HEK293 (cell line): ENCODE measurements around the gene RSPH1.

ENCODE experiments used
- CTCF ChIP-seq: fragments of 450-650 bp; formaldehyde crosslinking; IDR thresholded peaks from 2 replicates; pipeline ENCODE4 v1.5.1; 2016; ENCODE audit warnings: missing biosample characterization, missing genetic modification characterization
- KLF8 ChIP-seq: fragments of 450-650 bp; formaldehyde crosslinking; IDR thresholded peaks from 2 replicates; pipeline ENCODE4 v1.5.1; 2016; ENCODE audit warnings: missing biosample characterization, missing genetic modification characterization
- PBX3 ChIP-seq: sonication (generic); formaldehyde crosslinking; IDR thresholded peaks from 2 replicates; pipeline ENCODE4 v1.8.1; 2022; ENCODE audit warnings: mild to moderate bottlenecking, moderate library complexity, missing genetic modification reagents
- PRDM10 ChIP-seq: fragments of 450-650 bp; formaldehyde crosslinking; IDR thresholded peaks from 2 replicates; pipeline ENCODE4 v1.5.1; 2016; ENCODE audit warnings: missing biosample characterization, missing genetic modification characterization
- PRDM6 ChIP-seq: fragments of 450-650 bp; formaldehyde crosslinking; IDR thresholded peaks from 2 replicates; pipeline ENCODE4 v1.5.1; 2017; ENCODE audit warnings: missing biosample characterization, missing genetic modification characterization
- SP7 ChIP-seq: fragments of 450-650 bp; formaldehyde crosslinking; IDR thresholded peaks from 2 replicates; pipeline ENCODE4 v1.5.1; 2016; ENCODE audit warnings: missing biosample characterization, missing genetic modification characterization
- ZBTB1 ChIP-seq: fragments of 450-650 bp; formaldehyde crosslinking; IDR thresholded peaks from 2 replicates; pipeline ENCODE4 v1.5.1; 2016; ENCODE audit warnings: missing biosample characterization, missing genetic modification characterization
- ZBTB48 ChIP-seq: fragments of 450-650 bp; formaldehyde crosslinking; IDR thresholded peaks from 2 replicates; pipeline ENCODE4 v1.5.1; 2016; ENCODE audit warnings: missing biosample characterization, missing genetic modification characterization
- ZFHX2 ChIP-seq: fragments of 450-650 bp; formaldehyde crosslinking; conservative IDR thresholded peaks from 2 replicates; pipeline ENCODE4 v1.5.1; 2016; ENCODE audit warnings: missing biosample characterization, missing genetic modification characterization
- ZNF174 ChIP-seq: fragments of 450-650 bp; formaldehyde crosslinking; IDR thresholded peaks from 2 replicates; pipeline ENCODE4 v1.5.0; 2017; ENCODE audit warnings: missing biosample characterization, mild to moderate bottlenecking, missing genetic modification characterization
- ZNF274 ChIP-seq, 2 experiments: fragments of 200-500 bp in 1 of 2; fragments of 450-650 bp in 1 of 2; sonication (Bioruptor generic) in 1 of 2; formaldehyde crosslinking in 1 of 2; IDR thresholded peaks; 2 replicates each; pipeline versions ENCODE4 v1.5.1 to v1.6.1; 2014 to 2016; ENCODE audit warnings: borderline replicate concordance in 1 of 2, inconsistent platforms in 1 of 2, low read length in 1 of 2, missing biosample characterization in 1 of 2, missing genetic modification characterization in 1 of 2
- ZNF416 ChIP-seq: fragments of 450-650 bp; formaldehyde crosslinking; IDR thresholded peaks from 2 replicates; pipeline ENCODE4 v1.5.1; 2016; ENCODE audit warnings: missing biosample characterization, missing genetic modification characterization
- ZNF529 ChIP-seq: fragments of 450-650 bp; formaldehyde crosslinking; IDR thresholded peaks from 2 replicates; pipeline ENCODE4 v1.5.1; 2017; ENCODE audit warnings: missing genetic modification characterization, missing biosample characterization; ENCODE audit not compliant: insufficient replicate concordance
- ZNF830 ChIP-seq: fragments of 450-650 bp; IDR thresholded peaks from 2 replicates; pipeline ENCODE4 v1.5.0; 2018; ENCODE audit warnings: missing biosample characterization, missing genetic modification characterization, low read depth, mild to moderate bottlenecking, moderate library complexity

- no peak for TF ChIP-seq KLF8
- no peak for TF ChIP-seq CTCF (tag by site-specific recombination)
- TF ChIP-seq ZFHX2 (tag by site-specific recombination), result no peak
- TF ChIP-seq ZNF830 (tag by site-specific recombination), result no peak
- TF ChIP-seq PRDM10, result no peak
- no peak for TF ChIP-seq PRDM6
- TF ChIP-seq ZNF416 (tag by site-specific recombination), result no peak
- no peak for TF ChIP-seq PBX3 (CRISPR knock-in tag)
- TF ChIP-seq ZNF274 (IDR thresholded peaks at IDR 0.05; ENCODE audit: low read length), result no peak
- no peak for TF ChIP-seq ZNF274 (tag by site-specific recombination; IDR thresholded peaks at IDR 0.05; ENCODE audit: borderline replicate concordance)
- TF ChIP-seq ZNF529 (tag by site-specific recombination), result no peak
- TF ChIP-seq SP7 (tag by site-specific recombination), result no peak
- TF ChIP-seq ZBTB1 (tag by site-specific recombination), result no peak
- TF ChIP-seq ZNF174 (tag by site-specific recombination), result no peak
- TF ChIP-seq ZBTB48 (tag by site-specific recombination), result no peak
These were observed 55.7 kb downstream of the RSPH1 start for GRCh38 chr21:42440187-42440792.
